H9 (cell line): ENCODE measurements around the gene TRIM67. TPM values are rescaled to one million over a fixed set of nuclear protein-coding genes. Genes with fewer than 3 reads are reported as not detected.

Source experiments
- DNase-seq: peaks from one replicate; pipeline ENCODE4 v3.0.0-alpha.2; 2017
- H2AFZ ChIP-seq: one replicate; pipeline ENCODE4 v1.6.1; 2013; ENCODE audit warnings: mild to moderate bottlenecking, low read length, control low read depth, moderate library complexity
- H2AK5ac ChIP-seq: 2 replicates; pipeline ENCODE4 v1.6.1; 2013; ENCODE audit warnings: low read length, control low read depth, mixed read lengths; ENCODE audit not compliant: insufficient read length
- H2BK120ac ChIP-seq: one replicate; pipeline ENCODE4 v1.6.1; 2013; ENCODE audit warnings: low read depth, mild to moderate bottlenecking, low read length, control low read depth, inconsistent platforms; ENCODE audit not compliant: poor library complexity, severe bottlenecking
- H2BK12ac ChIP-seq: 2 replicates; pipeline ENCODE4 v1.6.1; 2013; ENCODE audit warnings: low read length, control low read depth, mixed read lengths, low read depth; ENCODE audit not compliant: insufficient read length
- H2BK15ac ChIP-seq: 2 replicates; pipeline ENCODE4 v1.6.1; 2013; ENCODE audit warnings: low read depth, low read length, control low read depth
- H2BK20ac ChIP-seq: one replicate; pipeline ENCODE4 v1.6.1; 2013; ENCODE audit warnings: low read depth, mild to moderate bottlenecking, low read length, control low read depth, inconsistent platforms; ENCODE audit not compliant: poor library complexity, severe bottlenecking
- H2BK5ac ChIP-seq: 2 replicates; pipeline ENCODE4 v1.6.1; 2013; ENCODE audit warnings: low read length, control low read depth, mixed read lengths; ENCODE audit not compliant: insufficient read length
- H3K14ac ChIP-seq: 2 replicates; pipeline ENCODE4 v1.6.1; 2013; ENCODE audit warnings: low read length, control low read depth; ENCODE audit not compliant: insufficient read depth
- H3K18ac ChIP-seq: 2 replicates; pipeline ENCODE4 v1.6.1; 2013; ENCODE audit warnings: low read depth, mild to moderate bottlenecking, mixed read lengths, low read length, control low read depth; ENCODE audit not compliant: insufficient read length
- H3K23ac ChIP-seq: 2 replicates; pipeline ENCODE4 v1.6.1; 2013; ENCODE audit warnings: low read length, control low read depth, mixed read lengths, low read depth; ENCODE audit not compliant: insufficient read length
- H3K23me2 ChIP-seq: 2 replicates; pipeline ENCODE4 v1.6.1; 2013; ENCODE audit warnings: low read depth, mild to moderate bottlenecking, mixed read lengths, low read length, control low read depth; ENCODE audit not compliant: insufficient read length, poor library complexity, severe bottlenecking
- H3K27ac ChIP-seq: 2 replicates; pipeline ENCODE4 v1.5.1; 2013; ENCODE audit warnings: low read length, control low read depth, mixed read lengths, low read depth; ENCODE audit not compliant: insufficient read length
- H3K27me3 ChIP-seq: 2 replicates; pipeline ENCODE4 v1.6.1; 2013; ENCODE audit warnings: low read length, control low read depth, inconsistent platforms; ENCODE audit not compliant: insufficient read depth
- H3K4ac ChIP-seq: 2 replicates; pipeline ENCODE4 v1.6.1; 2013; ENCODE audit warnings: low read depth, mild to moderate bottlenecking, control low read depth, inconsistent platforms, low read length, moderate library complexity
- H3K4me1 ChIP-seq: 2 replicates; pipeline ENCODE4 v1.6.1; 2013; ENCODE audit warnings: low read length, control low read depth, inconsistent platforms; ENCODE audit not compliant: insufficient read depth
- H3K4me2 ChIP-seq: 2 replicates; pipeline ENCODE4 v1.6.1; 2013; ENCODE audit warnings: low read length, control low read depth, mixed read lengths; ENCODE audit not compliant: insufficient read length, insufficient read depth
- H3K56ac ChIP-seq: 2 replicates; pipeline ENCODE4 v1.6.1; 2013; ENCODE audit warnings: low read depth, mild to moderate bottlenecking, mixed read lengths, low read length, control low read depth; ENCODE audit not compliant: insufficient read length
- H3K79me1 ChIP-seq: 2 replicates; pipeline ENCODE4 v1.6.1; 2013; ENCODE audit warnings: low read depth, mild to moderate bottlenecking, moderate library complexity, low read length, control low read depth, inconsistent platforms; ENCODE audit not compliant: insufficient read depth, poor library complexity, severe bottlenecking
- H3K79me2 ChIP-seq: 2 replicates; pipeline ENCODE4 v1.6.1; 2013; ENCODE audit warnings: low read length, control low read depth, inconsistent platforms; ENCODE audit not compliant: insufficient read depth
- H3K9ac ChIP-seq: 2 replicates; pipeline ENCODE4 v1.6.1; 2013; ENCODE audit warnings: low read length, control low read depth, mixed read lengths; ENCODE audit not compliant: insufficient read length; ENCODE audit errors: extremely low read depth
- H3K9me3 ChIP-seq: one replicate; pipeline ENCODE4 v1.6.1; 2013; ENCODE audit warnings: low read depth, low read length, inconsistent platforms; ENCODE audit not compliant: control insufficient read depth
- H3T11ph ChIP-seq: one replicate; pipeline ENCODE4 v1.6.1; 2013; ENCODE audit warnings: mild to moderate bottlenecking, low read length, control low read depth, inconsistent platforms
- H4K20me1 ChIP-seq: one replicate; pipeline ENCODE4 v1.6.1; 2013; ENCODE audit not compliant: control insufficient read depth, insufficient read length, insufficient read depth
- H4K5ac ChIP-seq: 2 replicates; pipeline ENCODE4 v1.6.1; 2013; ENCODE audit warnings: low read depth, mild to moderate bottlenecking, mixed read lengths, low read length, control low read depth; ENCODE audit not compliant: insufficient read length
- H4K8ac ChIP-seq: replicated peaks from 2 replicates; pipeline ENCODE4 v1.6.1; 2013; ENCODE audit warnings: low read length, control low read depth, mixed read lengths, low read depth; ENCODE audit not compliant: insufficient read length
- H4K91ac ChIP-seq: 2 replicates; pipeline ENCODE4 v1.6.1; 2013; ENCODE audit warnings: low read depth, mild to moderate bottlenecking, moderate library complexity, mixed read lengths, low read length, control low read depth; ENCODE audit not compliant: insufficient read length
- H3K27ac Mint-ChIP-seq, 3 experiments: 2 replicates in 2 of 3; 3 replicates in 1 of 3; pipeline ENCODE4 v1.8.0; 2020 to 2021; ENCODE audit warnings: mixed read lengths in 3 of 3, mild to moderate bottlenecking in 1 of 3, moderate library complexity in 1 of 3
- H3K27me3 Mint-ChIP-seq: 2 replicates; pipeline ENCODE4 v1.8.0; 2021; ENCODE audit warnings: low read depth, mild to moderate bottlenecking, moderate library complexity, mixed read lengths
- H3K36me3 Mint-ChIP-seq, 3 experiments: 2 replicates in 2 of 3; 3 replicates in 1 of 3; pipeline ENCODE4 v1.8.0; 2020 to 2021; ENCODE audit warnings: low read depth in 3 of 3, mixed read lengths in 3 of 3; ENCODE audit not compliant: insufficient read depth in 1 of 3
- H3K4me1 Mint-ChIP-seq, 2 experiments: 2 replicates each; pipeline ENCODE4 v1.8.0; 2020; ENCODE audit warnings: mixed read lengths in 2 of 2
- H3K4me3 Mint-ChIP-seq, 2 experiments: 2 replicates in 1 of 2; 3 replicates in 1 of 2; pipeline ENCODE4 v1.8.0; 2020 to 2021; ENCODE audit warnings: mild to moderate bottlenecking in 2 of 2, mixed read lengths in 2 of 2, moderate library complexity in 1 of 2
- H3K9me3 Mint-ChIP-seq, 2 experiments: 2 replicates in 1 of 2; 3 replicates in 1 of 2; pipeline ENCODE4 v1.8.0; 2020; ENCODE audit warnings: mild to moderate bottlenecking in 2 of 2, mixed read lengths in 2 of 2, moderate library complexity in 1 of 2
- WGBS: extraction: QIAGEN DNeasy Blood & Tissue Kit; methylation state at CpG from one replicate; pipeline ENCODE4 v1.1.7; 2013; ENCODE audit warnings: missing lambda C conversion rate, low lambda C conversion rate, mixed read lengths; ENCODE audit not compliant: insufficient read length; ENCODE audit errors: extremely low coverage; 5-methylcytosine and 5-hydroxymethylcytosine counted together
- total RNA-seq: library from RNA; stranded (reverse); gene quantifications from 2 replicates; pipeline ENCODE4 v1.2.1, GENCODE V29; 2021
- TF ChIP-seq, protein P1 (sequence below): fragments of 200-600 bp; sonication (generic); conservative IDR thresholded peaks from 3 replicates; pipeline ENCODE4 v1.8.0; 2021; ENCODE audit warnings: antibody characterized with exemption, mild to moderate bottlenecking

TRIM67 gene
- total RNA-seq, 1 experiment from 2014 or later = not detected

DNA sequence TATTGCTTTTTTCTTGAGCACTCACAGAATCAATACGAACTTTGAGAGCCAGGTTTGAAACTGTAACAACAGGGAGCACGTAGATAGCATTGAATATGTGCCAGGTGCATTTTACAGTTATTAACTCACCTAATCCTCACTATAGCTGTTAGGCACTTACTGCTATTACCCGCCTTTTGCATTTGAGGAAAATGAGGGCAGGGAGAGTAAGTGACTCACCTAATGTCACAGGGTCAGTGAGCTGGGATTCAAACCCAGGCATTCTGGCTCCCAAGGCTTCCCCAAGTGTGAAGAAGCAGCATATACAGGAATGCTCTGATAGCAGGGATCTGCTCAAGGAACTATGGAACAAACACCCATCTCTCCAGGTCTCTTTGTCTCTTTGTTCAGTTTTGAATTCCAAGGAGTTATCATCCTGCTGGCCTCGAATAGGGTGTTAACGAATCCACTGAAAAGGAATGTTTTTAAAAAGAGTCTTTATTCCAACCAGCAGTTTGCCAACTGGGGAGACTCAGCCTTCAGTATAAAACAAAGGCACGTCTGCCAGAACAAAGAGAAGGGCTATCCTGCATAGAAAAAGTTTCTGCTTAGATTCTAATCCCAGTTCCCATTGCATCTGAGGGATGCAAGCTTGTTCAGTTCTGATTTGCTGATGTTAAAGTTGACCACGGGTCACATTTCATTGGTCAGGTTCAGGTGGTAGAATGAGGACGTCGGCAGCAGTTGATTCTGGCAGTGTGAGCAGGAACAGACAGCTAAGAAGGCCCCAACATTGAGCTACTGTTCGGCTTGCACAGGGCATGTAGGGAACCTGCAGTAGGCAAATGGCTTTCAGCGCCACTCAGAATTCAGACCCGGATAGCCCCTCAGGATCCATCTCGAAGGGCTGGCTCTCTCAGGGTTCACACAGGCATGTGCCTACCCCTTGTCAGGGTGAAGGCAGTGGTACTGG lies 22.1 kb downstream of the TRIM67 start:
- Histone ChIP-seq H4K91ac (no peak overlapping the region), H3K4me1 (no peaks in the 10 kb centered on the region), H3K23ac (no peak overlapping the region), H2AFZ (no peak overlapping the region), H3K27me3 (no peaks in the 10 kb centered on the region; the same call in 1 of the 2 replicates), H3K79me1 (no peaks in the 10 kb centered on the region), H3K4me2 (no peak overlapping the region), H2BK20ac (no peak overlapping the region), H2BK5ac (no peak overlapping the region), H4K5ac (no peak overlapping the region), H3K79me2 (no peaks in the 10 kb centered on the region), H3K9ac (no peak overlapping the region), H3K14ac (no peak overlapping the region), H3K56ac (no peak overlapping the region), H2BK15ac (no peak overlapping the region), H4K8ac (no peak overlapping the region), H3T11ph (no peak overlapping the region), H4K20me1 (no peaks in the 10 kb centered on the region), H3K4ac (no peak overlapping the region), H2AK5ac (no peak overlapping the region), H3K18ac (no peak overlapping the region), H2BK12ac (no peak overlapping the region), H3K27ac (no peak overlapping the region), H3K23me2 (no peaks in the 10 kb centered on the region), H3K9me3 (no peaks in the 10 kb centered on the region), H2BK120ac (no peak overlapping the region)
- DNase-seq = no peak
- peak overlapping the region in 2 of 3 experiments; percentile 45 to 71; a peak in 3 of 7 replicates for H3K27ac Mint-ChIP-seq
- TF ChIP-seq, protein P1, sequence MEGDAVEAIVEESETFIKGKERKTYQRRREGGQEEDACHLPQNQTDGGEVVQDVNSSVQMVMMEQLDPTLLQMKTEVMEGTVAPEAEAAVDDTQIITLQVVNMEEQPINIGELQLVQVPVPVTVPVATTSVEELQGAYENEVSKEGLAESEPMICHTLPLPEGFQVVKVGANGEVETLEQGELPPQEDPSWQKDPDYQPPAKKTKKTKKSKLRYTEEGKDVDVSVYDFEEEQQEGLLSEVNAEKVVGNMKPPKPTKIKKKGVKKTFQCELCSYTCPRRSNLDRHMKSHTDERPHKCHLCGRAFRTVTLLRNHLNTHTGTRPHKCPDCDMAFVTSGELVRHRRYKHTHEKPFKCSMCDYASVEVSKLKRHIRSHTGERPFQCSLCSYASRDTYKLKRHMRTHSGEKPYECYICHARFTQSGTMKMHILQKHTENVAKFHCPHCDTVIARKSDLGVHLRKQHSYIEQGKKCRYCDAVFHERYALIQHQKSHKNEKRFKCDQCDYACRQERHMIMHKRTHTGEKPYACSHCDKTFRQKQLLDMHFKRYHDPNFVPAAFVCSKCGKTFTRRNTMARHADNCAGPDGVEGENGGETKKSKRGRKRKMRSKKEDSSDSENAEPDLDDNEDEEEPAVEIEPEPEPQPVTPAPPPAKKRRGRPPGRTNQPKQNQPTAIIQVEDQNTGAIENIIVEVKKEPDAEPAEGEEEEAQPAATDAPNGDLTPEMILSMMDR = no peak
- peaks cover under 1 to 10% of the 10 kb centered on the region in 2 experiments; a peak in 3 of 5 replicates for H3K9me3 Mint-ChIP-seq
- no CpG with 5 or more reads among the region's 13 CpGs for WGBS
- H3K4me1 Mint-ChIP-seq = peaks cover 32 to 36% of the 10 kb centered on the region in 2 experiments
- H3K4me3 Mint-ChIP-seq = no peak overlapping the region
- no peaks in the 10 kb centered on the region; a peak in 1 of 7 replicates for H3K36me3 Mint-ChIP-seq
- peaks cover 91% of the 10 kb centered on the region for H3K27me3 Mint-ChIP-seq
